ENCODE measurements around the gene USP47.

- no peak for TF ChIP-seq SP3 (tag by site-specific recombination; IDR thresholded peaks at IDR 0.05)
- TF ChIP-seq ZFP41 (tag by site-specific recombination; IDR thresholded peaks at IDR 0.05; ENCODE audit: borderline replicate concordance): no peak
- no peak for TF ChIP-seq MEIS1 (CRISPR knock-in tag; IDR thresholded peaks at IDR 0.05; ENCODE audit: borderline replicate concordance)
- no peak; the same call in 1 of the 2 replicates for TF ChIP-seq KLF9 (tag by site-specific recombination; IDR thresholded peaks at IDR 0.05; ENCODE audit: low read depth)
- TF ChIP-seq CTCF (tag by site-specific recombination; IDR thresholded peaks at IDR 0.05): no peak
- no peak for TF ChIP-seq YY1 (tag by site-specific recombination; IDR thresholded peaks at IDR 0.05)
- no peak for TF ChIP-seq ZSCAN18 (tag by site-specific recombination; IDR thresholded peaks at IDR 0.05)
- TF ChIP-seq PRDM6 (tag by site-specific recombination; IDR thresholded peaks at IDR 0.05): peak; percentile 24; the same call in 1 of the 2 replicates
- TF ChIP-seq SALL2 (tag by site-specific recombination; IDR thresholded peaks at IDR 0.05; ENCODE audit: borderline replicate concordance): no peak
- no peak for TF ChIP-seq ZSCAN5A (tag by site-specific recombination; IDR thresholded peaks at IDR 0.05)
- TF ChIP-seq ZIC2 (tag by site-specific recombination; IDR thresholded peaks at IDR 0.05): peak; percentile 70; the same call in 1 of the 2 replicates
Observed at GRCh38 chr11:11842421-11843008, 743 bp downstream of the USP47 start.

Data from HEK293 (cell line).